ENCODE measurements around the gene GABRR1. TPM values are rescaled to one million over a fixed set of nuclear protein-coding genes. Genes with fewer than 3 reads are reported as not detected.

Gene GABRR1
- total and polyA plus RNA-seq, 2 donors (not counting 1 experiment from before 2014, with no cell fraction given), result not detected

DNA sequence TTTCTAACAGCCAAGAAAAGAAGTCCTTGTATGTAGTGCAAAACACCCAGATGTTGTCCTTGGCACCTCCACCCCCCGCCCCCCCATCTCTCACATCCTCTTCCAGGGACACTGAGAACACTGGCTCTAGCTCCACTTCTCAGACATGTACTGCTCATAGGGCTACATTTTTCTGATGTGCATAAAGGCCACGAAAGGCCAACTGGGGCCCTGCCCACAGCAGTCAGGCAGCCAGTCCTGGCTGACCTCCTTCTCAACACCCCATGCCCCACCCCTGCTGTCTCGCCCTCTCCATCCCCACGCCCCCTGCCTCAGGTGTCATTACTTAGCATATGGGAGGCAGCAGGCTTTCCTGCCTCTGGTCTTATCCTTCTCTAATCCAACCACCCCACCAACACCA lies 11.3 kb downstream of the GABRR1 start:
- Histone ChIP-seq H4K20me1 (ENCODE audit: control insufficient read depth, extremely low read depth, insufficient read depth, low read length) (no peaks in the 10 kb centered on the region), H3K27me3 (ENCODE audit: control insufficient read depth, insufficient read depth, low read length) (no peaks in the 10 kb centered on the region), H3K9me3 (ENCODE audit: control insufficient read depth, insufficient read depth, low read depth, low read length) (no peaks in the 10 kb centered on the region), H3K36me3 (ENCODE audit: control insufficient read depth, insufficient read depth, low read length) (no peaks in the 10 kb centered on the region), H2AFZ (ENCODE audit: low read length) (no peak overlapping the region), H3K4me2 (ENCODE audit: extremely low read depth, insufficient read depth, low read length) (no peak overlapping the region), H3K27ac (ENCODE audit: insufficient read depth, low read length) (no peak overlapping the region), H3K79me2 (ENCODE audit: control insufficient read depth, insufficient read depth, low read length) (no peaks in the 10 kb centered on the region), H3K4me3 (replicated peaks in 1 of 4; ENCODE audit: control extremely low read depth in 1 of 4, insufficient read depth in 1 of 4, low read depth in 3 of 4, low read length in 4 of 4) (no peak overlapping the region), H3K9ac (ENCODE audit: insufficient read depth, low read length) (no peak overlapping the region), H3K4me1 (ENCODE audit: control insufficient read depth, extremely low read depth, insufficient read depth, low read length) (no peaks in the 10 kb centered on the region)
- DNase-seq (ENCODE audit: low read depth in 2 of 2), result no peak
- TF ChIP-seq CTCF (conservative IDR thresholded peaks at IDR 0.05 in 1 of 2, IDR thresholded peaks at IDR 0.05 in 1 of 2; ENCODE audit: low read depth in 1 of 2, low read length in 2 of 2), result no peak
- TF ChIP-seq EZH2 (IDR thresholded peaks at IDR 0.05; ENCODE audit: low read length, missing control alignments), result no peak

DNA sequence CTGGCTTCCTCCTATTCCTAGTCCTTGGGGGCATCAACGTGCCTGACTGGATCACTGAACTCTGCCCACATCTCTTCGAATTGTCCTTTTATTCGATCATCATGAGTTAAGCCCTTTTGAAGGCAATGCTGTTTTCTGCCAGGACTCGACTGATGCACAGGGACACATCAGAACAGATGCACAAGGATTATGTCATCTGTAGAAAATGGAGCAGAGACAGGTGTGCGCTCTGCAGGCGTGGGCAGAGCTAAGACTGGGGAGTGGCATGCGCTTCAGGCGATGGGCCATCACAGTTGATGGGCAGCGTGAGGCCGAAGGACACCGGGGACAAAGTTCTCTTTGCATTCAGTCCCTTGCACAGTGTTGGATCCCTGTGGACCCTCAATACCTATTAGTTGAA lies 13.1 kb downstream of the GABRR1 start:
- H4K20me1 ChIP-seq (ENCODE audit: control insufficient read depth, extremely low read depth, insufficient read depth, low read length), result no peaks in the 10 kb centered on the region
- no peak overlapping the region for H3K27ac ChIP-seq (ENCODE audit: insufficient read depth, low read length)
- no peak for TF ChIP-seq EZH2 (IDR thresholded peaks at IDR 0.05; ENCODE audit: low read length, missing control alignments)
- TF ChIP-seq CTCF (conservative IDR thresholded peaks at IDR 0.05 in 1 of 2, IDR thresholded peaks at IDR 0.05 in 1 of 2; ENCODE audit: low read depth in 1 of 2, low read length in 2 of 2), result no peak
- H2AFZ ChIP-seq (ENCODE audit: low read length), result no peak overlapping the region
- H3K4me2 ChIP-seq (ENCODE audit: extremely low read depth, insufficient read depth, low read length), result no peak overlapping the region
- no peak for DNase-seq (ENCODE audit: low read depth in 2 of 2)
- no peaks in the 10 kb centered on the region for H3K79me2 ChIP-seq (ENCODE audit: control insufficient read depth, insufficient read depth, low read length)
- H3K36me3 ChIP-seq (ENCODE audit: control insufficient read depth, insufficient read depth, low read length), result no peaks in the 10 kb centered on the region
- H3K27me3 ChIP-seq (ENCODE audit: control insufficient read depth, insufficient read depth, low read length), result no peaks in the 10 kb centered on the region
- H3K4me1 ChIP-seq (ENCODE audit: control insufficient read depth, extremely low read depth, insufficient read depth, low read length), result no peaks in the 10 kb centered on the region
- H3K9ac ChIP-seq (ENCODE audit: insufficient read depth, low read length), result no peak overlapping the region
- H3K9me3 ChIP-seq (ENCODE audit: control insufficient read depth, insufficient read depth, low read depth, low read length), result no peaks in the 10 kb centered on the region
- no peak overlapping the region for H3K4me3 ChIP-seq (replicated peaks in 1 of 4; ENCODE audit: control extremely low read depth in 1 of 4, insufficient read depth in 1 of 4, low read depth in 3 of 4, low read length in 4 of 4)

- no peaks in the 10 kb centered on the region for H3K9me3 ChIP-seq (ENCODE audit: control insufficient read depth, insufficient read depth, low read depth, low read length)
- no peaks in the 10 kb centered on the region for H3K36me3 ChIP-seq (ENCODE audit: control insufficient read depth, insufficient read depth, low read length)
- H2AFZ ChIP-seq (ENCODE audit: low read length), result no peak overlapping the region
- no peak for DNase-seq (ENCODE audit: low read depth in 2 of 2)
- H3K79me2 ChIP-seq (ENCODE audit: control insufficient read depth, insufficient read depth, low read length), result no peaks in the 10 kb centered on the region
- no peak overlapping the region for H3K9ac ChIP-seq (ENCODE audit: insufficient read depth, low read length)
- no peak overlapping the region for H3K4me3 ChIP-seq (replicated peaks in 1 of 4; ENCODE audit: control extremely low read depth in 1 of 4, insufficient read depth in 1 of 4, low read depth in 3 of 4, low read length in 4 of 4)
- no peaks in the 10 kb centered on the region for H4K20me1 ChIP-seq (ENCODE audit: control insufficient read depth, extremely low read depth, insufficient read depth, low read length)
- no peak for TF ChIP-seq CTCF (conservative IDR thresholded peaks at IDR 0.05 in 1 of 2, IDR thresholded peaks at IDR 0.05 in 1 of 2; ENCODE audit: low read depth in 1 of 2, low read length in 2 of 2)
- TF ChIP-seq EZH2 (IDR thresholded peaks at IDR 0.05; ENCODE audit: low read length, missing control alignments), result no peak
- no peak overlapping the region for H3K27ac ChIP-seq (ENCODE audit: insufficient read depth, low read length)
- H3K4me2 ChIP-seq (ENCODE audit: extremely low read depth, insufficient read depth, low read length), result no peak overlapping the region
- H3K27me3 ChIP-seq (ENCODE audit: control insufficient read depth, insufficient read depth, low read length), result no peaks in the 10 kb centered on the region
- H3K4me1 ChIP-seq (ENCODE audit: control insufficient read depth, extremely low read depth, insufficient read depth, low read length), result no peaks in the 10 kb centered on the region
Measured at GRCh38 chr6:89200706-89201215, 16.4 kb downstream of the GABRR1 start.
